ENCODE results near the gene TDRD1. TPM values are rescaled to one million over a fixed set of nuclear protein-coding genes. Genes with fewer than 3 reads are reported as not detected.
"Not testable (repeated sequence)": the region's sequence is repeated elsewhere in the genome, so short reads cannot be mapped to it uniquely, and the experiment has no call there.

Gene TDRD1
- total RNA-seq (2014; rRNA removed; shearing (Covaris generic)) (not detected in 2 replicates), polyA plus RNA-seq (2016; fragmentation: Nextera tagmentation; extraction: Ambion mirVana) (not detected in 2 replicates)

GRCh38 chr10:114179148-114179547 lies at the start of gene TDRD1:
Gene TDRD1 (plus strand): TSS chr10:114179353. CDS start chr10:114187832, 8,479 bp downstream.
- H3K9me2 ChIP-seq (ENCODE audit: insufficient read depth) = no peaks in the 10 kb centered on the region
- no peak within 1 kb of the TSS for H3K4me2 ChIP-seq (ENCODE audit: unreplicated experiment)
- no peaks in the 10 kb centered on the region for H4K20me1 ChIP-seq (ENCODE audit: insufficient read depth)
- in situ Hi-C loops (cut with MboI) = no loop called here
- H3K4me1 ChIP-seq (ENCODE audit: insufficient read depth) = no peaks in the 10 kb centered on the region
- H3K27ac ChIP-seq = no peak within 1 kb of the TSS
- no peak for TF ChIP-seq EZH2 (IDR thresholded peaks at IDR 0.05; ENCODE audit: insufficient read depth, poor library complexity, severe bottlenecking)
- no peak for TF ChIP-seq EZH2phosphoT487 (IDR thresholded peaks at IDR 0.05; ENCODE audit: insufficient read depth, low read depth)
- no peak within 1 kb of the TSS for H2AFZ ChIP-seq
- H3K4me3 ChIP-seq = no peak within 1 kb of the TSS
- 72 to 79% methylated on average over 24 to 28 of the region's 28 CpGs for WGBS, 2 experiments (ENCODE audit: low coverage in 1 of 2, low lambda C conversion rate in 2 of 2, missing lambda C conversion rate in 2 of 2)
- no peaks in the 10 kb centered on the region for H3K36me3 ChIP-seq (ENCODE audit: low read depth)
- H3K27me3 ChIP-seq (replicated peaks; ENCODE audit: insufficient read depth) = no peaks in the 10 kb centered on the region
- no peaks in the 10 kb centered on the region; the same call in 1 of the 2 replicates for H3K79me2 ChIP-seq (ENCODE audit: insufficient read depth)
- H3K9me3 ChIP-seq (ENCODE audit: low read depth) = no peaks in the 10 kb centered on the region
- no peaks in the 10 kb centered on the region for H3F3A ChIP-seq (ENCODE audit: insufficient read depth)
- no peak within 1 kb of the TSS for H3K9ac ChIP-seq
- DNase-seq = no peak

- no peaks in the 10 kb centered on the region for H3F3A ChIP-seq (ENCODE audit: insufficient read depth)
- no peaks in the 10 kb centered on the region for H3K79me2 ChIP-seq (ENCODE audit: insufficient read depth)
- no peaks in the 10 kb centered on the region for H3K27me3 ChIP-seq (replicated peaks; ENCODE audit: insufficient read depth)
- peaks cover 61% of the 10 kb centered on the region for H3K36me3 ChIP-seq (ENCODE audit: low read depth)
- H3K9me3 ChIP-seq (ENCODE audit: low read depth) = no peaks in the 10 kb centered on the region
- WGBS, 2 experiments (ENCODE audit: low coverage in 1 of 2, low lambda C conversion rate in 2 of 2, missing lambda C conversion rate in 2 of 2) = 97 to 99% methylated on average over 3 of the region's 3 CpGs
- H3K27ac ChIP-seq = no peak overlapping the region
- H3K9ac ChIP-seq = no peak overlapping the region
- H4K20me1 ChIP-seq (ENCODE audit: insufficient read depth) = no peaks in the 10 kb centered on the region
- no peak for DNase-seq
- no peak overlapping the region for H3K4me2 ChIP-seq (ENCODE audit: unreplicated experiment)
- no peaks in the 10 kb centered on the region for H3K4me1 ChIP-seq (ENCODE audit: insufficient read depth)
- no peak overlapping the region for H3K4me3 ChIP-seq
- TF ChIP-seq EZH2phosphoT487 (IDR thresholded peaks at IDR 0.05; ENCODE audit: insufficient read depth, low read depth) = no peak
- TF ChIP-seq EZH2 (IDR thresholded peaks at IDR 0.05; ENCODE audit: insufficient read depth, poor library complexity, severe bottlenecking) = no peak
- H2AFZ ChIP-seq = no peak overlapping the region
- in situ Hi-C loops (cut with MboI) = no loop called here
- no peaks in the 10 kb centered on the region for H3K9me2 ChIP-seq (ENCODE audit: insufficient read depth)
Measured at GRCh38 chr10:114131094-114131493, 48.1 kb upstream of the TDRD1 start.

GRCh38 chr10:114135476-114135875 lies 43.7 kb upstream of the TDRD1 start:
- no peak for TF ChIP-seq EZH2 (IDR thresholded peaks at IDR 0.05; ENCODE audit: insufficient read depth, poor library complexity, severe bottlenecking)
- TF ChIP-seq EZH2phosphoT487 (IDR thresholded peaks at IDR 0.05; ENCODE audit: insufficient read depth, low read depth) = no peak
- DNase-seq = no peak
- Histone ChIP-seq H3K27me3 (replicated peaks; ENCODE audit: insufficient read depth) (no peaks in the 10 kb centered on the region), H3K4me1 (ENCODE audit: insufficient read depth) (no peaks in the 10 kb centered on the region), H3K9ac (no peak overlapping the region), H3K79me2 (ENCODE audit: insufficient read depth) (no peaks in the 10 kb centered on the region), H3K9me2 (ENCODE audit: insufficient read depth) (no peaks in the 10 kb centered on the region), H2AFZ (no peak overlapping the region), H3K27ac (no peak overlapping the region), H4K20me1 (ENCODE audit: insufficient read depth) (no peaks in the 10 kb centered on the region), H3K4me2 (ENCODE audit: unreplicated experiment) (no peak overlapping the region), H3K36me3 (ENCODE audit: low read depth) (peaks cover 49% of the 10 kb centered on the region), H3K4me3 (no peak overlapping the region), H3K9me3 (ENCODE audit: low read depth) (no peaks in the 10 kb centered on the region), H3F3A (ENCODE audit: insufficient read depth) (no peaks in the 10 kb centered on the region)
- WGBS, 2 experiments (ENCODE audit: low coverage in 1 of 2, low lambda C conversion rate in 2 of 2, missing lambda C conversion rate in 2 of 2) = 75 to 80% methylated on average over 2 of the region's 2 CpGs
- in situ Hi-C loops (cut with MboI) = no loop called here

GRCh38 chr10:114138581-114138980 lies 40.6 kb upstream of the TDRD1 start:
- H4K20me1 ChIP-seq (ENCODE audit: insufficient read depth) = no peaks in the 10 kb centered on the region
- H3K27ac ChIP-seq = no peak overlapping the region
- H3K4me1 ChIP-seq (ENCODE audit: insufficient read depth) = no peaks in the 10 kb centered on the region
- H2AFZ ChIP-seq = no peak overlapping the region
- 98 to 100% methylated on average over 3 of the region's 3 CpGs for WGBS, 2 experiments (ENCODE audit: low coverage in 1 of 2, low lambda C conversion rate in 2 of 2, missing lambda C conversion rate in 2 of 2)
- no peak overlapping the region for H3K9ac ChIP-seq
- no peak overlapping the region for H3K4me3 ChIP-seq
- no peak overlapping the region for H3K4me2 ChIP-seq (ENCODE audit: unreplicated experiment)
- H3F3A ChIP-seq (ENCODE audit: insufficient read depth) = no peaks in the 10 kb centered on the region
- TF ChIP-seq EZH2 (IDR thresholded peaks at IDR 0.05; ENCODE audit: insufficient read depth, poor library complexity, severe bottlenecking) = no peak
- peaks cover 32% of the 10 kb centered on the region for H3K36me3 ChIP-seq (ENCODE audit: low read depth)
- no peaks in the 10 kb centered on the region for H3K27me3 ChIP-seq (replicated peaks; ENCODE audit: insufficient read depth)
- H3K79me2 ChIP-seq (ENCODE audit: insufficient read depth) = no peaks in the 10 kb centered on the region
- in situ Hi-C loops (cut with MboI) = no loop called here
- H3K9me3 ChIP-seq (ENCODE audit: low read depth) = no peaks in the 10 kb centered on the region
- no peak for DNase-seq
- no peaks in the 10 kb centered on the region for H3K9me2 ChIP-seq (ENCODE audit: insufficient read depth)

GRCh38 chr10:114140036-114140435 lies 39.1 kb upstream of the TDRD1 start:
- no peak overlapping the region for H3K27ac ChIP-seq
- H3K4me3 ChIP-seq = no peak overlapping the region

GRCh38 chr10:114140827-114141226 lies 38.3 kb upstream of the TDRD1 start:
- WGBS, 2 experiments (ENCODE audit: low coverage in 1 of 2, low lambda C conversion rate in 2 of 2, missing lambda C conversion rate in 2 of 2) = 95 to 96% methylated on average over 2 of the region's 2 CpGs
- in situ Hi-C loops (cut with MboI); DNase-seq: not testable (repeated sequence)

More at GRCh38 chr10:114140036-114140435, 39.1 kb upstream of the TDRD1 start:
- WGBS, 2 experiments (ENCODE audit: low coverage in 1 of 2, low lambda C conversion rate in 2 of 2, missing lambda C conversion rate in 2 of 2) = 43 to 51% methylated on average over 1 of the region's 1 CpG
- H3K9ac ChIP-seq = no peak overlapping the region
- H3K4me2 ChIP-seq (ENCODE audit: unreplicated experiment) = no peak overlapping the region
- no peaks in the 10 kb centered on the region for H3K4me1 ChIP-seq (ENCODE audit: insufficient read depth)
- H3K9me3 ChIP-seq (ENCODE audit: low read depth) = no peaks in the 10 kb centered on the region
- H3K9me2 ChIP-seq (ENCODE audit: insufficient read depth) = no peaks in the 10 kb centered on the region
- TF ChIP-seq EZH2 (IDR thresholded peaks at IDR 0.05; ENCODE audit: insufficient read depth, poor library complexity, severe bottlenecking) = no peak
- TF ChIP-seq EZH2phosphoT487 (IDR thresholded peaks at IDR 0.05; ENCODE audit: insufficient read depth, low read depth) = no peak
- peaks cover 36% of the 10 kb centered on the region for H3K36me3 ChIP-seq (ENCODE audit: low read depth)
- no peaks in the 10 kb centered on the region for H3F3A ChIP-seq (ENCODE audit: insufficient read depth)
- H2AFZ ChIP-seq = no peak overlapping the region
- H3K27me3 ChIP-seq (replicated peaks; ENCODE audit: insufficient read depth) = no peaks in the 10 kb centered on the region
- DNase-seq = no peak
- H3K79me2 ChIP-seq (ENCODE audit: insufficient read depth) = no peaks in the 10 kb centered on the region
- no peaks in the 10 kb centered on the region for H4K20me1 ChIP-seq (ENCODE audit: insufficient read depth)
- in situ Hi-C loops (cut with MboI) = no loop called here

More at GRCh38 chr10:114140827-114141226, 38.3 kb upstream of the TDRD1 start:
- not testable (repeated sequence) for H3K27ac ChIP-seq; H3K9ac ChIP-seq; H3K4me3 ChIP-seq; H3K4me2 ChIP-seq (ENCODE audit: unreplicated experiment); H3K4me1 ChIP-seq (ENCODE audit: insufficient read depth); H3F3A ChIP-seq (ENCODE audit: insufficient read depth); H3K9me3 ChIP-seq (ENCODE audit: low read depth); H4K20me1 ChIP-seq (ENCODE audit: insufficient read depth); H3K27me3 ChIP-seq (replicated peaks; ENCODE audit: insufficient read depth); H2AFZ ChIP-seq; H3K79me2 ChIP-seq (ENCODE audit: insufficient read depth); H3K9me2 ChIP-seq (ENCODE audit: insufficient read depth)
- H3K36me3 ChIP-seq (ENCODE audit: low read depth) = peaks cover 36% of the 10 kb centered on the region
